Common myeloid progenitor, CD34-positive (primary cell): Measurements from ENCODE around the gene CD52.
"Not testable (repeated sequence)": the region's sequence is repeated elsewhere in the genome, so short reads cannot be mapped to it uniquely, and the experiment has no call there.

ENCODE experiments used
- CTCF ChIA-PET: fragments of 350-600 bp; sonication (Branson Sonifier 250); formaldehyde crosslinking; loops from one replicate; lab custom pipeline; 2021; ENCODE audit warnings: antibody characterized with exemption; lab: Charles Lee
- POLR2A ChIA-PET: fragments of 350-600 bp; sonication (Branson Sonifier 250); formaldehyde crosslinking; loops from one replicate; lab custom pipeline; 2021; ENCODE audit warnings: antibody characterized with exemption; lab: Charles Lee
- DNase-seq, 3 donors: peaks; one replicate each; pipeline versions ENCODE4 v3.0.0 to v3.0.0-alpha.2; 2013
- H3K27ac ChIP-seq, 2 experiments: 1 replicate in 1 of 2; 2 replicates in 1 of 2; pipeline ENCODE4 v1.7.0; 2013; ENCODE audit warnings: inconsistent platforms in 2 of 2, low read length in 2 of 2, mild to moderate bottlenecking in 2 of 2, low read depth in 1 of 2, moderate library complexity in 1 of 2; ENCODE audit not compliant: severe bottlenecking in 2 of 2, insufficient read depth in 1 of 2, poor library complexity in 1 of 2
- H3K27me3 ChIP-seq, 5 experiments: replicated peaks in 2 of 5; 1 replicate in 3 of 5; 2 replicates in 2 of 5; pipeline versions ENCODE4 v1.6.1 to v1.7.0; 2013; ENCODE audit warnings: low read length in 4 of 5, mild to moderate bottlenecking in 2 of 5, moderate library complexity in 2 of 5, inconsistent platforms in 1 of 5; ENCODE audit not compliant: insufficient read depth in 5 of 5, control insufficient read depth in 4 of 5
- H3K36me3 ChIP-seq, 4 experiments: 1 replicate in 2 of 4; 2 replicates in 2 of 4; pipeline versions ENCODE4 v1.6.1 to v1.7.0; 2013; ENCODE audit warnings: low read length in 3 of 4, control low read depth in 1 of 4, mild to moderate bottlenecking in 1 of 4; ENCODE audit not compliant: control insufficient read depth in 4 of 4, insufficient read depth in 4 of 4
- H3K4me1 ChIP-seq, 4 experiments: 1 replicate in 3 of 4; 2 replicates in 1 of 4; pipeline versions ENCODE4 v1.6.1 to v1.7.1; 2013; ENCODE audit warnings: low read length in 3 of 4, mild to moderate bottlenecking in 3 of 4, control low read depth in 1 of 4, inconsistent platforms in 1 of 4, moderate library complexity in 1 of 4; ENCODE audit not compliant: control insufficient read depth in 4 of 4, insufficient read depth in 4 of 4; ENCODE audit errors: control extremely low read depth in 1 of 4
- H3K4me3 ChIP-seq, 7 experiments: 1 replicate in 4 of 7; 2 replicates in 3 of 7; pipeline versions ENCODE4 v1.5.1 to v1.7.0; 2013; ENCODE audit warnings: mild to moderate bottlenecking in 7 of 7, low read length in 6 of 7, moderate library complexity in 6 of 7, inconsistent platforms in 2 of 7, low read depth in 2 of 7, control low read depth in 1 of 7; ENCODE audit not compliant: insufficient read depth in 4 of 7, control insufficient read depth in 1 of 7; ENCODE audit errors: extremely low read depth in 1 of 7
- H3K9me3 ChIP-seq, 5 experiments: 1 replicate in 4 of 5; 2 replicates in 1 of 5; pipeline versions ENCODE4 v1.6.1 to v1.7.1; 2013; ENCODE audit warnings: low read length in 4 of 5, mild to moderate bottlenecking in 2 of 5, inconsistent platforms in 1 of 5, low read depth in 1 of 5, moderate library complexity in 1 of 5; ENCODE audit not compliant: control insufficient read depth in 4 of 5, insufficient read depth in 2 of 5; ENCODE audit errors: control extremely low read depth in 1 of 5
- WGBS: methylation state at CpG from one replicate; pipeline ENCODE4 v1.1.5; 2013; ENCODE audit not compliant: insufficient coverage; 5-methylcytosine and 5-hydroxymethylcytosine counted together

Gene CD52

GRCh38 chr1:26291433-26291832 is 26.3 kb upstream of the CD52 start:
- peaks cover 22 to 65% (median 62%) of the 10 kb centered on the region in 4 experiments for H3K4me1 ChIP-seq
- no peak overlapping the region for H3K4me3 ChIP-seq
- peaks cover 0 to 32% (median 7%) of the 10 kb centered on the region in 4 experiments for H3K36me3 ChIP-seq
- H3K27me3 ChIP-seq = no peaks in the 10 kb centered on the region
- no peaks in the 10 kb centered on the region for H3K9me3 ChIP-seq
- no peak for DNase-seq
- ChIA-PET POLR2A (interaction anchor here (1.4 kb wide), 1 partner anchor 12 kb away, joined by 3 read pairs; the partner anchor contains the start of gene SH3BGRL3), CTCF (interaction anchor here (4.8 to 10.7 kb wide), 3 partner anchors 15 to 28 kb away, joined by 26 to 161 read pairs (median 110); partner anchors contain the start of genes CD52, SH3BGRL3 and UBXN11)
- peak overlapping the region in 1 of 2 experiments; percentile 92 for H3K27ac ChIP-seq
- 100% methylated on average over 3 of the region's 3 CpGs for WGBS

DNA sequence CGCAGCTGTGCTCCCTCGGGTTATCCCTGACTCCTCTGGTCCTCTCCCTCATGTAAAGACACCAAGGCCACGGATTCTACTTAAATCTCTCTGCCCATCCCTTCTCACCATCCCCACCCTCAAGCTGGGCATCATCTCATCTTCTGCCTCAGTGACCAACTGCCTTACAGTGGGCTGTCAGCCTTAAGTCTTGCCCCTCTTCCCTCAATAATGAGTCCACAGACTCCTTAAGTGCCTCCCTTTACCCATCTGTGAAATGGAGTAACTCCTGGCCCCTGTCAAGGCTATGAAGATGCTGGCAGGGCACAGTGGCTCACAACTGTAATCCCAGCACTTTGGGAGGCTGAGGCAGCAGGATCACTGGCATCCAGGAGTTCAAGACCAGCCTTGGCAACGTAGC is 25.8 kb upstream of the CD52 start:
- H3K4me1 ChIP-seq = peaks cover 22 to 61% (median 58%) of the 10 kb centered on the region in 4 experiments
- POLR2A ChIA-PET = interaction anchor here (1.4 kb wide), 1 partner anchor 13 kb away, joined by 3 read pairs; the partner anchor contains the start of gene SH3BGRL3

DNA sequence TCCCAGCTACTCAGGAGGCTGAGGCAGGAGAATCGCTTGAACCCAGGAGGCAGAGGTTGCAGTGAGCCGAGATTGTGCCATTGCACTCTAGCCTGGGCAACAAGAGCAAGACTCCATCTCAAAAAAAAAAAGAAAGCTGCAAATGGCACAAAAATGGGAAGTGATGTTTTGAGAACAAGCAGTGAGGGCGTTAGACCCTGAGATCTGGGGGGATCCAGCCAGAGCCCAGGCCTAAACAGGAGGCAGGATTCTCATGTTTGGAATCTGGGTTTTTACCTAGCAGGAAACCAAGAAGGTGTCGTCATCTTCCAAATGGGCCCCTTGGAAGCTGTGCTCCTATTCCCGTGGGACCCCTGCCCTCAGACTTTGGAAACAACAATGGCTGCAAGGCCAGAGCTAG is 25.0 kb upstream of the CD52 start:
- not testable (repeated sequence) for H3K4me3 ChIP-seq

More for the DNA sequence above, 25.8 kb upstream of the CD52 start:
- Histone ChIP-seq H3K27ac (peak overlapping the region in 1 of 2 experiments; percentile 92), H3K4me3 (no peak overlapping the region), H3K36me3 (peaks cover 0 to 36% (median 10%) of the 10 kb centered on the region in 4 experiments), H3K27me3 (no peaks in the 10 kb centered on the region), H3K9me3 (no peaks in the 10 kb centered on the region)
- DNase-seq = no peak
- CTCF ChIA-PET = interaction anchor here (4.8 to 10.7 kb wide), 2 partner anchors 15 kb away, joined by 26 to 110 read pairs; partner anchors contain the start of genes SH3BGRL3 and UBXN11
- 90% methylated on average over 4 of the region's 4 CpGs for WGBS

DNA sequence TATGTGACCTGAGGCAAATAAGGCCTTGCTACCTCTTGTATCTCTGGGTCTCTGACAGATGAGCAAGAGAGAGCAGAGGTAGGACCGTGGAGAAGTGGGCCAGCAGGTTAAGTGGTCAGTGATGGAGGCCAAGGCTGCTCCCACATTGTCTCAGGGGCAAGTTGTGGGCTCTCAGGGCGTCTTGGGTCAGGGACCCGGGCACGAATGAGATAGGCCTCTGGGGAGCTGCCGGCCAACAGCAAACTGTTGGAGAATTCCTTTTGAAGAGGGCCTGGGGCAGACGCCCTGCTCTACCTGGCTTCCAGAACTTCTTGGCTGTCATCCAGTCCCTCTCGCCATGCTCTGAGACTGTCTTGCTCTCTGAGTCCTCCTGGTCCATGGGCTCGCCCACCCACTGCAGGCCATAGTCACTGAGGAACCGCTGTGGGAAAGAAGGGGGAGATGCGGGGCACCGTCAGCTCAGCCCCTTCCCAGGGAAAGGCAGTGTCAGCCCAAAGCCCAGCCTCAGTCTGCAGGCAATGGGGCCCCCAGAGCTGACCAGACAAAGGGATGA is 23.8 kb upstream of the CD52 start:
- peaks cover 0 to 46% (median 10%) of the 10 kb centered on the region in 4 experiments for H3K36me3 ChIP-seq
- no peak overlapping the region for H3K27ac ChIP-seq
- ChIA-PET POLR2A (no interaction called here), CTCF (interaction anchor here (1.0 to 10.7 kb wide), 3 partner anchors 17 to 28 kb away, joined by 3 to 110 read pairs (median 3); partner anchors contain the start of genes CD52 and SH3BGRL3)
- no peak overlapping the region for H3K4me3 ChIP-seq
- H3K9me3 ChIP-seq = no peaks in the 10 kb centered on the region
- peaks cover 10 to 43% (median 37%) of the 10 kb centered on the region in 4 experiments for H3K4me1 ChIP-seq
- WGBS = 89% methylated on average over 11 of the region's 11 CpGs
- DNase-seq = no peak
- no peaks in the 10 kb centered on the region for H3K27me3 ChIP-seq

More for the DNA sequence above, 25.0 kb upstream of the CD52 start:
- CTCF ChIA-PET = interaction anchor here (10.7 kb wide), 1 partner anchor 16 kb away, joined by 110 read pairs; the partner anchor contains the start of gene SH3BGRL3
- not testable (repeated sequence) for H3K27ac ChIP-seq, H3K27me3 ChIP-seq, H3K9me3 ChIP-seq
- peak in 1 of 3 donors; percentile 26 for DNase-seq
- POLR2A ChIA-PET = interaction anchor here (1.4 kb wide), 1 partner anchor 13 kb away, joined by 3 read pairs; the partner anchor contains the start of gene SH3BGRL3
- 87% methylated on average over 5 of the region's 5 CpGs for WGBS
- H3K36me3 ChIP-seq = peaks cover 0 to 43% (median 10%) of the 10 kb centered on the region in 4 experiments
- peaks cover 17 to 53% (median 50%) of the 10 kb centered on the region in 4 experiments for H3K4me1 ChIP-seq

DNA sequence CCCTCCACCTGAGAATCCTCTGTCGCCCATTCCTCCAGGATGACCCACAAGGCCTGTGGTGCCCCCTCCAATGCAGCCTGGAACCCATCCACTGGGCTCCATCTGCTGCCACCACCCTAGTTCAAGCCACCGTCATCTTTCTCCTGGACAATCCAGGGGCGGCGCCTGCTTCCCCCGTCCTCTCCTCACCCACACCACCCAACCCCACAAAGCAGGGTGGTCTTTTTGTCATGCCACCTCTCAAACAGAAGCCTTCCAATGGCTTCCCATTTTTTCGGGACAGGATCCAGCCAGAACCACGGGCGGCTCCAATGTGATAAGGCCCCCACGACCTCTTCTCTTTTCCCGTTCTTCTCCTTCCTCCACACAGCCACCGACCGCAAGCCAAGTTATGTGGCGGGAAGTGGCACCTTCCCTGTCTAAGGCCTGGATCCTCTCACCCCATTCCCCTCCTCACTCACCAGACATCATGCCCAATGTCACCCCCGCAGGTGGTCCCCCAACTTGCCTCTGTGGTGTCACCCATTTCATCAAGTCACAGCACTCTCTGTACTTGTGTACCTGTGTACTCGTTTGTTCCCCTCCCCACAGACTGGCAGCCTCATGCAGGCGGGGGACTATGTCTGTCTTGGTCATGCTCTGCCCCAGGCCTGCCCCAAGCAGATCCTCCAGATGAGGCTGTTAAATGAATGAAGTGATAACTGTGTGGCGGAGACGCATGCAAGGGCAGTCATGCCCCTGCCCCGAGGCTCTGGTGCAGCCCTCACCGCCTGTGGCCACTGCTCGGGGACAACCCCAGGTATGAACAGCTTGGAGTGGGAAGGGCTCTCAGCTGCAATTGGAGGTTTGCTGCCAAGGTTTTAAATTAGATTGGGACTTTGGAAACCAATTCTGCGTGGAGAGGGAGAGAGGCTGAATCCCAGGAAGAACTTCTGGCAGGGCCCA is 22.3 kb upstream of the CD52 start:
- ChIA-PET CTCF (interaction anchor here (1.2 to 1.9 kb wide), 4 partner anchors 18 to 27 kb away, joined by 3 to 5 read pairs (median 4); no protein-coding TSS in a partner anchor), POLR2A (interaction anchor here (1.0 kb wide), 1 partner anchor 10 kb away, joined by 3 read pairs; no protein-coding TSS in a partner anchor)
- no peak overlapping the region for H3K27ac ChIP-seq
- no peaks in the 10 kb centered on the region for H3K27me3 ChIP-seq
- no peaks in the 10 kb centered on the region for H3K9me3 ChIP-seq
- H3K4me1 ChIP-seq = peaks cover 10 to 29% (median 22%) of the 10 kb centered on the region in 4 experiments
- DNase-seq = no peak
- WGBS = 94% methylated on average over 22 of the region's 22 CpGs
- H3K4me3 ChIP-seq = no peak overlapping the region
- peaks cover 0 to 46% (median 10%) of the 10 kb centered on the region in 4 experiments for H3K36me3 ChIP-seq

GRCh38 chr1:26296340-26297056 is 21.3 kb upstream of the CD52 start:
- no peak overlapping the region for H3K27ac ChIP-seq
- ChIA-PET POLR2A (interaction anchor here (1.0 kb wide), 1 partner anchor 11 kb away, joined by 3 read pairs; no protein-coding TSS in a partner anchor), CTCF (interaction anchor here (0.8 to 1.9 kb wide), 5 partner anchors 9 to 25 kb away, joined by 3 to 5 read pairs (median 4); partner anchors contain the start of gene SH3BGRL3)
- no peaks in the 10 kb centered on the region for H3K9me3 ChIP-seq
- no peaks in the 10 kb centered on the region for H3K27me3 ChIP-seq
- WGBS = 91% methylated on average over 15 of the region's 16 CpGs
- peaks cover 6 to 19% (median 12%) of the 10 kb centered on the region in 4 experiments for H3K4me1 ChIP-seq
- H3K4me3 ChIP-seq = no peak overlapping the region
- H3K36me3 ChIP-seq = peaks cover 0 to 48% (median 13%) of the 10 kb centered on the region in 4 experiments
- no peak for DNase-seq
